H1 (cell line): ENCODE data around the gene ZNF648. TPM values are rescaled to one million over a fixed set of nuclear protein-coding genes. Genes with fewer than 3 reads are reported as not detected.

Source experiments
- CTBP2 ChIP-seq: IDR thresholded peaks from 2 replicates; pipeline ENCODE4 v1.7.0; 2011; ENCODE audit warnings: borderline replicate concordance, mild to moderate bottlenecking, moderate library complexity, mixed read lengths, low read length; ENCODE audit not compliant: insufficient read depth, insufficient read length
- EGR1 ChIP-seq: IDR thresholded peaks from 2 replicates; pipeline ENCODE4 v1.6.1; 2011; ENCODE audit warnings: low read depth, low read length, borderline replicate concordance
- GABPA ChIP-seq: IDR thresholded peaks from 2 replicates; pipeline ENCODE4 v1.6.1; 2011; ENCODE audit warnings: mild to moderate bottlenecking, low read length, moderate library complexity, borderline replicate concordance; ENCODE audit not compliant: insufficient read depth
- HDAC6 ChIP-seq: IDR thresholded peaks from one replicate; pipeline ENCODE4 v1.7.1; 2012; ENCODE audit warnings: low read depth, mild to moderate bottlenecking, inconsistent platforms, low read length, moderate library complexity
- JUND ChIP-seq: IDR thresholded peaks from 2 replicates; pipeline ENCODE4 v1.6.1; 2011; ENCODE audit warnings: mild to moderate bottlenecking, improper control_type of control experiment, low read length
- PHF8 ChIP-seq: fragments of 200-600 bp; sonication (generic); conservative IDR thresholded peaks from 2 replicates; pipeline ENCODE4 v1.7.1; 2012; ENCODE audit warnings: low read depth, mild to moderate bottlenecking, inconsistent platforms, low read length, moderate library complexity
- polyA plus RNA-seq, 7 experiments: library from polyadenylated mRNA; depleted of rRNA in 3 of 7; stranded (reverse) in 5 of 7; unstranded in 2 of 7; fragments of >200 nt in 5 of 7; fragments of 200-250 nt in 2 of 7; gene quantifications; 1 replicate in 5 of 7; 2 replicates in 1 of 7; 4 replicates in 1 of 7; pipeline versions ENCODE4 v1.2.1 to v1.2.3, GENCODE V29; 2011 to 2013; ENCODE audit warnings: missing spikeins in 2 of 7, mixed read lengths in 2 of 7
- total RNA-seq: library from RNA; stranded (reverse); fragmentation: NEBNext Ultra II Directional; extraction: Animal tissue kit (Norgen Biotek cat#: 25700); gene quantifications from 2 replicates; pipeline ENCODE4 v1.2.1, GENCODE V29; 2021

Gene ZNF648
- total and polyA plus RNA-seq, 2 of the 8 experiments (the other 6 are each of a cell fraction or from before 2014, with no cell fraction given) = 0.20 to 0.53 TPM

GRCh38 chr1:182064611-182065010, 3.1 kb upstream of the ZNF648 start (continued):
- TF ChIP-seq PHF8 = no peak
- no peak for TF ChIP-seq JUND
- TF ChIP-seq GABPA = no peak
- TF ChIP-seq HDAC6 = no peak
- TF ChIP-seq CTBP2 = no peak
- no peak for TF ChIP-seq EGR1
